ENCODE measurements around the gene GABRE.

- TF ChIP-seq, protein P1, sequence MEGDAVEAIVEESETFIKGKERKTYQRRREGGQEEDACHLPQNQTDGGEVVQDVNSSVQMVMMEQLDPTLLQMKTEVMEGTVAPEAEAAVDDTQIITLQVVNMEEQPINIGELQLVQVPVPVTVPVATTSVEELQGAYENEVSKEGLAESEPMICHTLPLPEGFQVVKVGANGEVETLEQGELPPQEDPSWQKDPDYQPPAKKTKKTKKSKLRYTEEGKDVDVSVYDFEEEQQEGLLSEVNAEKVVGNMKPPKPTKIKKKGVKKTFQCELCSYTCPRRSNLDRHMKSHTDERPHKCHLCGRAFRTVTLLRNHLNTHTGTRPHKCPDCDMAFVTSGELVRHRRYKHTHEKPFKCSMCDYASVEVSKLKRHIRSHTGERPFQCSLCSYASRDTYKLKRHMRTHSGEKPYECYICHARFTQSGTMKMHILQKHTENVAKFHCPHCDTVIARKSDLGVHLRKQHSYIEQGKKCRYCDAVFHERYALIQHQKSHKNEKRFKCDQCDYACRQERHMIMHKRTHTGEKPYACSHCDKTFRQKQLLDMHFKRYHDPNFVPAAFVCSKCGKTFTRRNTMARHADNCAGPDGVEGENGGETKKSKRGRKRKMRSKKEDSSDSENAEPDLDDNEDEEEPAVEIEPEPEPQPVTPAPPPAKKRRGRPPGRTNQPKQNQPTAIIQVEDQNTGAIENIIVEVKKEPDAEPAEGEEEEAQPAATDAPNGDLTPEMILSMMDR (IDR thresholded peaks at IDR 0.05): no peak
- TF ChIP-seq POLR2A (IDR thresholded peaks at IDR 0.05): no peak
Observed at GRCh38 chrX:152020888-152021287, 46.4 kb upstream of the GABRE start.
